K562 (cell line): ENCODE measurements around the gene ACTN1. TPM values are rescaled to one million over a fixed set of nuclear protein-coding genes. Genes with fewer than 3 reads are reported as not detected.

Experiments
- BMI1 ChIP-seq: fragments of 150-350 bp; IDR thresholded peaks from 2 replicates; pipeline ENCODE4 v1.6.1; 2014; ENCODE audit warnings: low read length
- FOXK2 ChIP-seq, 2 experiments: fragments of 450-650 bp; IDR thresholded peaks in 1 of 2; conservative IDR thresholded peaks in 1 of 2; 2 replicates each; pipeline ENCODE4 v1.6.1; 2016; ENCODE audit warnings: low read depth in 2 of 2, mild to moderate bottlenecking in 1 of 2
- HMG20B ChIP-seq: fragments of 250-450 bp; sonication (Bioruptor Pico); IDR thresholded peaks from 2 replicates; pipeline ENCODE4 v1.5.0; 2021; ENCODE audit warnings: mild to moderate bottlenecking
- LEF1 ChIP-seq: fragments of 450-650 bp; IDR thresholded peaks from 2 replicates; pipeline ENCODE4 v1.6.1; 2016; ENCODE audit warnings: mild to moderate bottlenecking
- PCBP2 ChIP-seq: fragments of 200-400 bp; formaldehyde crosslinking; IDR thresholded peaks from 2 replicates; pipeline ENCODE4 v1.6.1; 2018; ENCODE audit warnings: low read length, low read depth, mild to moderate bottlenecking, moderate library complexity; ENCODE audit not compliant: poor library complexity, severe bottlenecking
- PPARD ChIP-seq: fragments of 250-450 bp; sonication (Bioruptor Pico); IDR thresholded peaks from 2 replicates; pipeline ENCODE4 v1.8.0; 2022; ENCODE audit warnings: inconsistent platforms, mild to moderate bottlenecking, moderate library complexity
- TRIM24 ChIP-seq, 2 experiments: fragments of 450-650 bp; IDR thresholded peaks; 2 replicates each; pipeline ENCODE4 v1.6.1; 2016
- ZC3H8 ChIP-seq: fragments of 450-650 bp; IDR thresholded peaks from 2 replicates; pipeline ENCODE4 v1.6.1; 2017
- ZNF146 ChIP-seq: IDR thresholded peaks from one replicate; pipeline ENCODE4 v1.6.1; 2018; ENCODE audit warnings: missing compliant biosample characterization; ENCODE audit not compliant: unreplicated experiment
- polyA plus RNA-seq, 8 experiments: library from polyadenylated mRNA; depleted of rRNA in 4 of 8; stranded (reverse) in 5 of 8; unstranded in 3 of 8; fragments of >200 nt; fragmentation: Nextera tagmentation in 2 of 8; fragmentation: Illumina TruSeq in 1 of 8; extraction: Ambion mirVana in 2 of 8; extraction: Trizol in 1 of 8; gene quantifications; 2 replicates each; pipeline versions ENCODE4 v1.2.1 to v1.2.3, GENCODE V29; 2011 to 2014; ENCODE audit warnings: inconsistent platforms in 1 of 8, missing spikeins in 1 of 8
- total RNA-seq, 7 experiments: library from RNA; depleted of rRNA in 6 of 7; stranded (reverse); fragments of >200 nt in 6 of 7; fragmentation: Illumina TruSeq in 2 of 7; extraction: Trizol in 2 of 7; gene quantifications; 2 replicates each; pipeline versions ENCODE4 v1.2.1 to v1.2.3, GENCODE V29; 2011 to 2021; ENCODE audit warnings: low replicate concordance in 1 of 7
- TF ChIP-seq, protein P1 (sequence below), 2 experiments: IDR thresholded peaks; 2 replicates each; pipeline ENCODE4 v1.6.1; 2012; ENCODE audit warnings: improper control_type of control experiment in 2 of 2, low read depth in 2 of 2, low read length in 2 of 2, borderline replicate concordance in 1 of 2

ACTN1 gene
- total and polyA plus RNA-seq, 9 of the 15 experiments (the other 6 are each of a cell fraction or from before 2014, with no cell fraction given): 2.2 to 67.7 (median 34.5) TPM

DNA sequence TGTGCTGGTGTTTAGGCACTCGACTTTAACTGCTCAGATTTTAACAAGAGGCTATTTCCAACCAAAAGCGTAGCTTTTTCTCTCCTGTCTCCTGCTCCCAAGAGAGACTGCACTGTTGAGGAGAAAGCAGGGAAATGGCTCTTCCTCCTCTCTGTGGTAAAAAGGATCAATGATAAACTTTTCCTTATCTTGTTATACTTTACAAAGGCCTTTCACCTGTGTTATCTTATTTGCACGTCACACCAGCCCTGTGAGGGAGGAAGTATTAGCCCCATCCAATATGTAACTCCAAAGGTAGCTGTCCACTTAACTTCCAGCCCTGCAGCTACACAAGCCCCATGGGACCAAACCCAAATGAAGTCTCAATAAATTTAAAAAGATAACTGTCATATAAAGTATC, 153.4 kb downstream of the ACTN1 start (continued):
- TF ChIP-seq, protein P1, sequence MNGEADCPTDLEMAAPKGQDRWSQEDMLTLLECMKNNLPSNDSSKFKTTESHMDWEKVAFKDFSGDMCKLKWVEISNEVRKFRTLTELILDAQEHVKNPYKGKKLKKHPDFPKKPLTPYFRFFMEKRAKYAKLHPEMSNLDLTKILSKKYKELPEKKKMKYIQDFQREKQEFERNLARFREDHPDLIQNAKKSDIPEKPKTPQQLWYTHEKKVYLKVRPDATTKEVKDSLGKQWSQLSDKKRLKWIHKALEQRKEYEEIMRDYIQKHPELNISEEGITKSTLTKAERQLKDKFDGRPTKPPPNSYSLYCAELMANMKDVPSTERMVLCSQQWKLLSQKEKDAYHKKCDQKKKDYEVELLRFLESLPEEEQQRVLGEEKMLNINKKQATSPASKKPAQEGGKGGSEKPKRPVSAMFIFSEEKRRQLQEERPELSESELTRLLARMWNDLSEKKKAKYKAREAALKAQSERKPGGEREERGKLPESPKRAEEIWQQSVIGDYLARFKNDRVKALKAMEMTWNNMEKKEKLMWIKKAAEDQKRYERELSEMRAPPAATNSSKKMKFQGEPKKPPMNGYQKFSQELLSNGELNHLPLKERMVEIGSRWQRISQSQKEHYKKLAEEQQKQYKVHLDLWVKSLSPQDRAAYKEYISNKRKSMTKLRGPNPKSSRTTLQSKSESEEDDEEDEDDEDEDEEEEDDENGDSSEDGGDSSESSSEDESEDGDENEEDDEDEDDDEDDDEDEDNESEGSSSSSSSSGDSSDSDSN (IDR thresholded peaks at IDR 0.05; ENCODE audit: borderline replicate concordance in 1 of 2, low read depth in 2 of 2, low read length in 2 of 2): no peak
- TF ChIP-seq PPARD (CRISPR knock-in tag) (no peak), TRIM24 (IDR thresholded peaks at IDR 0.05) (no peak), LEF1 (no peak), ZC3H8 (no peak), BMI1 (no peak), HMG20B (CRISPR knock-in tag) (no peak), ZNF146 (CRISPR knock-in tag) (no peak), PCBP2 (no peak), FOXK2 (conservative IDR thresholded peaks at IDR 0.05 in 1 of 2, IDR thresholded peaks at IDR 0.05 in 1 of 2; ENCODE audit: low read depth in 2 of 2) (no peak)
- TF ChIP-seq, all 486 proteins: peak for 0
